COLO829 (cell line): ENCODE measurements around the gene TFEB.

Source experiments
- DNase-seq: peaks from one replicate; pipeline ENCODE4 v3.0.0; 2012; ENCODE audit warnings: low spot score

TFEB gene

GRCh38 chr6:41651962-41652657 is 83.3 kb downstream of the TFEB start:
- no peak for DNase-seq

- no peak for DNase-seq
Observed at GRCh38 chr6:41651246-41651961, 84.0 kb downstream of the TFEB start.

- DNase-seq, result no peak
Observed at GRCh38 chr6:41650120-41650519, 85.3 kb downstream of the TFEB start.

- no peak for DNase-seq
Observed at GRCh38 chr6:41649596-41649995, 85.8 kb downstream of the TFEB start.

- DNase-seq, result no peak
Observed at GRCh38 chr6:41648921-41649320, 86.5 kb downstream of the TFEB start.

- DNase-seq, result no peak
Observed at GRCh38 chr6:41648070-41648585, 87.3 kb downstream of the TFEB start.

GRCh38 chr6:41647061-41647511 is 88.3 kb downstream of the TFEB start:
- peak; percentile 26 for DNase-seq

GRCh38 chr6:41646026-41646795 is 89.2 kb downstream of the TFEB start:
- DNase-seq, result no peak

- DNase-seq, result no peak
Observed at GRCh38 chr6:41645007-41645618, 90.3 kb downstream of the TFEB start.

- DNase-seq, result no peak
Observed at GRCh38 chr6:41644297-41644879, 91.0 kb downstream of the TFEB start.

- DNase-seq, result no peak
Observed at GRCh38 chr6:41643899-41644269, 91.5 kb downstream of the TFEB start.

GRCh38 chr6:41642960-41643898 is 92.2 kb downstream of the TFEB start:
- no peak for DNase-seq

- no peak for DNase-seq
Observed at GRCh38 chr6:41642090-41642959, 93.1 kb downstream of the TFEB start.

GRCh38 chr6:41641352-41641925 is 94.0 kb downstream of the TFEB start:
- no peak for DNase-seq

GRCh38 chr6:41640426-41640825 is 95.0 kb downstream of the TFEB start:
- DNase-seq, result no peak

GRCh38 chr6:41639809-41640371 is 95.5 kb downstream of the TFEB start:
- no peak for DNase-seq

GRCh38 chr6:41638935-41639808 is 96.2 kb downstream of the TFEB start:
- no peak for DNase-seq
